GM12873 (cell line): ENCODE results near the gene LRRC10.

ENCODE experiments used
- CTCF ChIP-seq: IDR thresholded peaks from 2 replicates; pipeline ENCODE4 v1.5.1; 2012; ENCODE audit warnings: low read depth, mild to moderate bottlenecking, moderate library complexity, low read length, control low read depth; ENCODE audit not compliant: insufficient read depth; ENCODE audit errors: missing control alignments

LRRC10 gene

DNA sequence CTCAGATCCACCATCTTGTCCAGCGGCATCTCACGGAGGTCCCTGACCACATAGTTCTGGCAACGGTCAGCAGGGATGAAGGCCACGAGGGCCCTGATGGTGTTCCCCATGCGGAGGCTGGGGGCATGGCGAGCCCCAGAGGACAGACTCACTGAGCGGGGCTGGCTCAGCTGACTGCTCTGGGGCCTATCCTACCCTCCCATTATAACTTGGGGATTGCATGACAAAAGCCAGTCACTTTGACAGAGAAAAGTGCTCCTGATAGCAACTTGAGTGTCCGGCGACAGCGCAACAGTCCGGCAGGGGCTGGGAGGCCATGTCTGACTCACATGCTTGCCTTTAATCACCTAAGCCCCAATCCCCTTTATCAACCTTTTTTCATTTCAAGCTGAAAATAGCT is at the start of gene LRRC10:
LRRC10 (minus strand) TSS at position 179 of the 400 bp plus-strand sequence; CDS start at position 110, 69 bp downstream.
- no peak for TF ChIP-seq CTCF

GRCh38 chr12:69660164-69660863 is 49.6 kb upstream of the LRRC10 start:
- TF ChIP-seq CTCF, result no peak

GRCh38 chr12:69658203-69658602 is 47.5 kb upstream of the LRRC10 start:
- TF ChIP-seq CTCF, result no peak

DNA sequence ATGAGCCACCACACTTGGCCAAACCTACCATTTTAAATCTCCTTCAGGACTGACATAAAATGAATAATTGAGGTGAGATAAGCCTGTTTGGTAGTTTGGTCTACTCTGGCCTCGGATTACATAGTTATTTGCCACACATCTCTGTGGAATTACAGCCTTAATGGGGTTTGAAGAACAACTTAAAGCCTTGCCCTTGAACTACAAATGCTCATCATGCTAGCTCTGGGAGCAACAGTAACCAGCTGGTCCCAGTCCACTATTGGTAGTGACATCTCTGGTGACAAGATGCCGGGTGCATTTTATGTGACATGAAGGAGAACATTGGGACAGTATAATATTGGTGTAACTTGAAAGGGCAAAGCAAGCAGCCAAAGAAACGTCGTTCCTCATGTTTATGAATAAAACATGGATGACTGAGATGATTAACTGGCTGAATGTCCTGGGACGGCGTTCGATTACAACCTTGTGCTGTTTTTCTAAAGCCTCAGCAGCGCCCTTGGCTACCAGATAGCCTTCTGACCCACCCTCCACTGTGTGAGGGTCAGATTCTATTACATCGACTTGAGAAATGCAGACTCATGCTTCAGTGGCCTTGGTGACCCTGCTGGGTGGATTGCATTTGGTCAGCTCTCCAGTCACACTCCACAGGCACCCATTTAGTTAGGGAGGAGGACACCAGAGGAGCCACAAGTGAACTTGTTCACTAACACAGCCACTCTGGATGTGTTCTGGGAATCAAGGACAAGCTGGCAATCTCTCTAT is 46.9 kb upstream of the LRRC10 start:
- no peak for TF ChIP-seq CTCF

GRCh38 chr12:69655616-69656340 is 45.1 kb upstream of the LRRC10 start:
- TF ChIP-seq CTCF, result no peak

GRCh38 chr12:69653703-69654102 is 43.0 kb upstream of the LRRC10 start:
- TF ChIP-seq CTCF, result no peak

GRCh38 chr12:69651922-69652321 is 41.2 kb upstream of the LRRC10 start:
- no peak for TF ChIP-seq CTCF
